ENCODE results near the gene KCNAB1.

- TF ChIP-seq SP1 (IDR thresholded peaks at IDR 0.05) (no peak), ELF4 (IDR thresholded peaks at IDR 0.05) (no peak), ZNF384 (IDR thresholded peaks at IDR 0.05) (no peak), BHLHE40 (IDR thresholded peaks at IDR 0.05; ENCODE audit: borderline replicate concordance) (no peak), FOXK2 (IDR thresholded peaks at IDR 0.05) (no peak)
- TF ChIP-seq, protein P1, sequence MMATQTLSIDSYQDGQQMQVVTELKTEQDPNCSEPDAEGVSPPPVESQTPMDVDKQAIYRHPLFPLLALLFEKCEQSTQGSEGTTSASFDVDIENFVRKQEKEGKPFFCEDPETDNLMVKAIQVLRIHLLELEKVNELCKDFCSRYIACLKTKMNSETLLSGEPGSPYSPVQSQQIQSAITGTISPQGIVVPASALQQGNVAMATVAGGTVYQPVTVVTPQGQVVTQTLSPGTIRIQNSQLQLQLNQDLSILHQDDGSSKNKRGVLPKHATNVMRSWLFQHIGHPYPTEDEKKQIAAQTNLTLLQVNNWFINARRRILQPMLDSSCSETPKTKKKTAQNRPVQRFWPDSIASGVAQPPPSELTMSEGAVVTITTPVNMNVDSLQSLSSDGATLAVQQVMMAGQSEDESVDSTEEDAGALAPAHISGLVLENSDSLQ (IDR thresholded peaks at IDR 0.05), result no peak
Observed at GRCh38 chr3:156577736-156578135, 457.4 kb downstream of the KCNAB1 start.

Data from HEK293T (cell line).